Brain microvascular endothelial cell (primary cell): ENCODE measurements around the gene ANKRD63.

Experiments
- DNase-seq: peaks from one replicate; pipeline ENCODE4 v3.0.0-alpha.2; 2020
- H3K27ac ChIP-seq: fragments of 250-450 bp; sonication (Bioruptor Pico); 2 replicates; pipeline ENCODE4 v1.5.1; 2020; ENCODE audit warnings: mild to moderate bottlenecking, moderate library complexity
- H3K27me3 ChIP-seq: fragments of 250-450 bp; sonication (Bioruptor Pico); replicated peaks from 2 replicates; pipeline ENCODE4 v1.5.1; 2020; ENCODE audit warnings: mild to moderate bottlenecking
- H3K36me3 ChIP-seq: fragments of 250-450 bp; sonication (Bioruptor Pico); replicated peaks from 2 replicates; pipeline ENCODE4 v1.5.1; 2020; ENCODE audit warnings: mild to moderate bottlenecking
- H3K4me3 ChIP-seq: 2 replicates; pipeline ENCODE4 v1.5.1; 2011; ENCODE audit warnings: low read depth, mild to moderate bottlenecking, control low read depth, low read length, moderate library complexity
- CTCF ChIP-seq: IDR thresholded peaks from 2 replicates; pipeline ENCODE4 v1.5.1; 2011; ENCODE audit warnings: low read depth, mild to moderate bottlenecking, moderate library complexity, low read length, control low read depth, inconsistent platforms; ENCODE audit errors: missing control alignments
- in situ Hi-C: cut with HindIII; loops from 2 replicates; pipeline ENCODE4 v1.10.0; 2017; ENCODE audit warnings: low sequenced_read_pairs, low pct_ligation_motif_present

The ANKRD63 gene

DNA sequence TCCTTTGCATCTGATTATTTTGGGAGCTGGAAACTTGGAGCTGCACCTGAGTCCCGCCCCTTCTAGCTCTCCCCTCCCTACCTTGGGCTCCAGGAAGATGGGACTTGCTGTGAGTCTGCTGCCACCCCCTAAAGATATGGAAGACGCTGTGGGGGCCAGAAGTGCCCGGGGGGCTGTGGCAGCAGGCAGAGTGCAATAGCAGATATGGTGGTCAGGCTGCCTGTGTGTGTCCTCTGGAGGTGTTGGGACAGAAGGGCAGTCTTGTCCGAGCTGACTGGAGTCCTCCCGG, 43.5 kb downstream of the ANKRD63 start:
- Histone ChIP-seq H3K4me3 (peak overlapping the region; percentile 39), H3K36me3 (no peaks in the 10 kb centered on the region), H3K27me3 (no peaks in the 10 kb centered on the region), H3K27ac (no peak overlapping the region)
- in situ Hi-C loops = no loop called here
- DNase-seq = no peak
- no peak for TF ChIP-seq CTCF

GRCh38 chr15:40238532-40239403, 44.1 kb downstream of the ANKRD63 start, which contains the start of gene PAK6:
TSS of gene PAK6 (plus strand) at chr15:40239063. CDS start at chr15:40264786, 25,723 bp downstream.
- Histone ChIP-seq H3K27me3 (no peaks in the 10 kb centered on the region), H3K27ac (no peak within 1 kb of the TSS), H3K4me3 (peak within 1 kb of the TSS; percentile 39), H3K36me3 (no peaks in the 10 kb centered on the region)
- TF ChIP-seq CTCF = no peak
- peak; percentile 55 for DNase-seq
- in situ Hi-C loops = no loop called here

DNA sequence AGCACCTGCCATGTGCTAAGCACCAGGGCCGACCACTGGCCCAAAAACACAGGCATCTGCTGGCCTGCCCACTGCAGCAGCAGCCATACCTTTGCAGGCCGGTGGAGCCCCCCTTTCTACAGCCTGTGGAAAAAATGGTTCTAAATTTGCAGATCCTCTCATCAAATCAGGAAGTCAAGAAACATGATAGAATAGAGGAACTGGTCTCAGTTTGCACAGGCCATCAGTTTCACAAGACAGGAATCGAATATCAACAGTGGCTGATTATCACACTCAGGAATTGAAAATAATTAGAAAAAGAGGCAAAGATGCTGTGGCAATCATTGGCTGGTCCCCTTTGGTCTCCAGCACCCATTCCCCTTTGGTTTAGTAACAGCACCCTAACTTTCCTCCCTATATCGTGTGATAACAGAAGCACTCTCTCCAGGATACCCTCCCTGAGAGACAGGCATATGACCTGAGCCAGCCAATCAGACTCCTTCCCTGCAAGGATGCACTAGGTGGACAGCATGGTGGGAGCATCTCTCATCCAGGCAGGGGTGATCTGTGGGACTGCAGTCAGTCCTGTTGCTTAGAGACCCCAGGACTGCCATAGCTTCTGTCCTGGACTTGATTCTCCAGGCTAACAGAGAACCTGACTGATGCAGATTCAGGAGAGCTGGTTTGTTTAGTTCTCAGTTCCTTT, 47.5 kb downstream of the ANKRD63 start:
- in situ Hi-C loops = no loop called here
- no peak for TF ChIP-seq CTCF
- no peak overlapping the region for H3K27ac ChIP-seq
- no peak for DNase-seq
- H3K27me3 ChIP-seq = no peaks in the 10 kb centered on the region
- H3K4me3 ChIP-seq = no peak overlapping the region
- no peaks in the 10 kb centered on the region for H3K36me3 ChIP-seq

- H3K36me3 ChIP-seq = no peaks in the 10 kb centered on the region
- H3K27me3 ChIP-seq = no peaks in the 10 kb centered on the region
- no peak for TF ChIP-seq CTCF
- in situ Hi-C loops = no loop called here
- H3K27ac ChIP-seq = no peak overlapping the region
- DNase-seq = no peak
- no peak overlapping the region for H3K4me3 ChIP-seq
These were observed 48.1 kb downstream of the ANKRD63 start for GRCh38 chr15:40234783-40235182.

GRCh38 chr15:40233727-40234577, 48.9 kb downstream of the ANKRD63 start:
- no peak for TF ChIP-seq CTCF
- Histone ChIP-seq H3K27ac (no peak overlapping the region), H3K36me3 (no peaks in the 10 kb centered on the region), H3K4me3 (no peak overlapping the region), H3K27me3 (no peaks in the 10 kb centered on the region)
- in situ Hi-C loops = no loop called here
- no peak for DNase-seq
